ENCODE measurements around the gene MAP2K1. TPM values are rescaled to one million over a fixed set of nuclear protein-coding genes. Genes with fewer than 3 reads are reported as not detected.

Gene MAP2K1
- total RNA-seq, 4 donors from 2014 or later: 50.4 to 112 (median 69.5) TPM

DNA sequence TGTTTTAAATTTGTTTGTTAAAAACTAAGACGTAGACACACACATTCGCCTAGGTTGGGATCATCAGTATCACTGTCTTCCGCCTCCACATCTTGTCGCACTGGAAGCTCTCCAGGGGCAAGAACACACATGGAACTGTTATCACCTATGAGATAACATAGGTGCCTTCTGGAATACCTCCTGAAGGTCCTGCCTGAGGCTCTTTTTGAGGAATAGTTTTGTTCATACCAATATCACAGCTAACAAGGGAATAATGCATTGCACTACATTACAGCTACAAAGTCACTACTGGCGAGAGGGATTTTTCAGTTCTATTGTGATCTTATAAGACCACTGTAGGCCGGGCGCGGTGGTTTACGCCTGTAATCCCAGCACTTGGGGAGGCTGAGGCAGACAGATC, 148.3 kb downstream of the MAP2K1 start:
- Histone ChIP-seq H3K4me1 (no peaks in the 10 kb centered on the region), H3K27me3 (no peaks in the 10 kb centered on the region), H3K9me3 (no peaks in the 10 kb centered on the region), H3K36me3 (no peaks in the 10 kb centered on the region), H3K27ac (no peak overlapping the region), H3K4me3 (no peak overlapping the region)
- TF ChIP-seq, protein P1, sequence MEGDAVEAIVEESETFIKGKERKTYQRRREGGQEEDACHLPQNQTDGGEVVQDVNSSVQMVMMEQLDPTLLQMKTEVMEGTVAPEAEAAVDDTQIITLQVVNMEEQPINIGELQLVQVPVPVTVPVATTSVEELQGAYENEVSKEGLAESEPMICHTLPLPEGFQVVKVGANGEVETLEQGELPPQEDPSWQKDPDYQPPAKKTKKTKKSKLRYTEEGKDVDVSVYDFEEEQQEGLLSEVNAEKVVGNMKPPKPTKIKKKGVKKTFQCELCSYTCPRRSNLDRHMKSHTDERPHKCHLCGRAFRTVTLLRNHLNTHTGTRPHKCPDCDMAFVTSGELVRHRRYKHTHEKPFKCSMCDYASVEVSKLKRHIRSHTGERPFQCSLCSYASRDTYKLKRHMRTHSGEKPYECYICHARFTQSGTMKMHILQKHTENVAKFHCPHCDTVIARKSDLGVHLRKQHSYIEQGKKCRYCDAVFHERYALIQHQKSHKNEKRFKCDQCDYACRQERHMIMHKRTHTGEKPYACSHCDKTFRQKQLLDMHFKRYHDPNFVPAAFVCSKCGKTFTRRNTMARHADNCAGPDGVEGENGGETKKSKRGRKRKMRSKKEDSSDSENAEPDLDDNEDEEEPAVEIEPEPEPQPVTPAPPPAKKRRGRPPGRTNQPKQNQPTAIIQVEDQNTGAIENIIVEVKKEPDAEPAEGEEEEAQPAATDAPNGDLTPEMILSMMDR (IDR thresholded peaks at IDR 0.05 in 4 of 5, conservative IDR thresholded peaks at IDR 0.05 in 1 of 5): no peak
- no peak for TF ChIP-seq POLR2A (IDR thresholded peaks at IDR 0.05)
- intact Hi-C loops (cut with DNase I; ENCODE audit: low total_unique reads) (no loop called here), in situ Hi-C loops (cut with MboI; ENCODE audit: low sequenced_read_pairs in 4 of 4) (no loop called here)
- DNase-seq (no peak), ATAC-seq (no peak)

Small RNAs within 50 kb of the gene (microRNA-seq; reads per million reads assigned to microRNA genes)
- 0 reads per million in 2 donors for gene MIR4512 (ENCODE audit: borderline replicate concordance in 2 of 2)

Other genes starting within 250 kb of the MAP2K1 start
- gene MEGF11, start 133.2 kb upstream of the MAP2K1 start, total RNA-seq: not detected
- 10 to 100 TPM; 21.9 to 35.1 (median 32.1) TPM for gene DIS3L, start 93.3 kb upstream of the MAP2K1 start, total RNA-seq
- gene TIPIN, start 30.2 kb upstream of the MAP2K1 start, total RNA-seq: 1 to 10 TPM in 3 of 4 donors, under 1 TPM in 1; 0.66 to 6.0 (median 3.6) TPM
- 10 to 100 TPM; 39.6 to 58.8 (median 50.8) TPM for gene SNAPC5, start 110.8 kb downstream of the MAP2K1 start, total RNA-seq
- gene RPL4, start 117.9 kb downstream of the MAP2K1 start, total RNA-seq: 1,000 to 10,000 TPM; 2,613 to 4,567 (median 3,688) TPM
- gene ZWILCH, start 118.4 kb downstream of the MAP2K1 start, total RNA-seq: 10 to 100 TPM in 1 of 4 donors, 1 to 10 TPM in 3; 2.0 to 10.6 (median 2.4) TPM
- not detected for gene LCTL, start 179.1 kb downstream of the MAP2K1 start, total RNA-seq

Data from gastrocnemius medialis (tissue), 4 donors.